ENCODE results near the gene EIF1AD. TPM values are rescaled to one million over a fixed set of nuclear protein-coding genes. Genes with fewer than 3 reads are reported as not detected.

EIF1AD gene
- total RNA-seq, 1 donor from 2014 or later = 22.2 TPM

DNA sequence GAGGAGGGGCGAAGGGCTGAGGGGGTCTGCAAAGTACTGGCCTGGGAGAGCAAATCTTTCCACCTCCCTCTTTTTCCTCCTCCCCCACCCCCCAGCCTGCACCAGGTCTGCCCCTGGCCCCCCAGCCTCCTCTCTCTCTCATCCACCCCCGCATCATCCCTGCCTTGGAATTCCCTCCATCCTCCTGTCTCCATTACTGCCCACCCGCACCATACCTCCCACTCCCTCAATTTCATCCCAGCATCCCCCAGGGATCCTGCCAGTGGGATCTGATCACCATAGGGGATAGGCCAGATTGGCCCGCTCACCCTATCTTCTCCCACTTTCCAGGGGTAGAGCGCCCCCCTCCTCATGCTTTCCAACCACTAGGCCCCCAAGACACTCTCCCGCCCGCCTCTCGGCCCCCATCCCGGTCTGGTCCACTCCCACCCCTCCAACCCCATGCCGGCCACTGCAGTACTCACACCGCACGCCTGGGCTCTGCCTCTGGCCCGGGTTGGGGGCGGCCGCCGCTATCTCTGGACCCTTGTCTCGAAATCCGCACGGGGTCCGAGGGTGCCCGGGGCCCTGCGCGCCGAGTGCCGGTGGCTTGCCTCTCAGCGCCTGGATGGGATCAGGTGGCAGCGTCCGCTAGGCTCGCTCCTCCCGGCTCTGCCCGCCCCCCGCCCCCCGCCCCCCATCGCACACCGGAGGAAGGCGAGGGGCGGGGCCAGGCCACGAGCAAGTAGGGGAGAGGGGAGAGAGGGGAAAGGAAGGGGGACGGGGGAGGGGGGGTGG lies 46.8 kb upstream of the EIF1AD start, which contains the start of gene GAL3ST3:
GAL3ST3 (minus strand) TSS at position 615 of the 777 bp plus-strand sequence. CDS start 3,746 bp downstream, outside the sequence.
- peaks cover 7% of the 10 kb centered on the region for H3K36me3 Mint-ChIP-seq
- H3F3A ChIP-seq (ENCODE audit: low read depth) = peaks cover 43% of the 10 kb centered on the region
- peaks cover 49% of the 10 kb centered on the region for H3K4me1 Mint-ChIP-seq
- H3K4me3 ChIP-seq = peak within 1 kb of the TSS; percentile 86
- peaks cover 16% of the 10 kb centered on the region for H4K20me1 ChIP-seq (ENCODE audit: low read depth)
- peak within 1 kb of the TSS; percentile 94 for H3K4me2 ChIP-seq
- H2AFZ ChIP-seq (replicated peaks) = peak within 1 kb of the TSS; percentile 81
- no peaks in the 10 kb centered on the region for H3K27me3 ChIP-seq
- no peaks in the 10 kb centered on the region for H3K27me3 Mint-ChIP-seq (ENCODE audit: insufficient read depth, low read depth)
- H3K9ac ChIP-seq = peak within 1 kb of the TSS; percentile 12
- H3K27ac ChIP-seq = no peak within 1 kb of the TSS
- peak within 1 kb of the TSS; percentile 90 for H3K4me3 Mint-ChIP-seq
- TF ChIP-seq EZH2phosphoT487 (IDR thresholded peaks at IDR 0.05) (no peak), EZH2 (IDR thresholded peaks at IDR 0.05) (no peak)
- TF ChIP-seq, protein P1, sequence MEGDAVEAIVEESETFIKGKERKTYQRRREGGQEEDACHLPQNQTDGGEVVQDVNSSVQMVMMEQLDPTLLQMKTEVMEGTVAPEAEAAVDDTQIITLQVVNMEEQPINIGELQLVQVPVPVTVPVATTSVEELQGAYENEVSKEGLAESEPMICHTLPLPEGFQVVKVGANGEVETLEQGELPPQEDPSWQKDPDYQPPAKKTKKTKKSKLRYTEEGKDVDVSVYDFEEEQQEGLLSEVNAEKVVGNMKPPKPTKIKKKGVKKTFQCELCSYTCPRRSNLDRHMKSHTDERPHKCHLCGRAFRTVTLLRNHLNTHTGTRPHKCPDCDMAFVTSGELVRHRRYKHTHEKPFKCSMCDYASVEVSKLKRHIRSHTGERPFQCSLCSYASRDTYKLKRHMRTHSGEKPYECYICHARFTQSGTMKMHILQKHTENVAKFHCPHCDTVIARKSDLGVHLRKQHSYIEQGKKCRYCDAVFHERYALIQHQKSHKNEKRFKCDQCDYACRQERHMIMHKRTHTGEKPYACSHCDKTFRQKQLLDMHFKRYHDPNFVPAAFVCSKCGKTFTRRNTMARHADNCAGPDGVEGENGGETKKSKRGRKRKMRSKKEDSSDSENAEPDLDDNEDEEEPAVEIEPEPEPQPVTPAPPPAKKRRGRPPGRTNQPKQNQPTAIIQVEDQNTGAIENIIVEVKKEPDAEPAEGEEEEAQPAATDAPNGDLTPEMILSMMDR (IDR thresholded peaks at IDR 0.05) = no peak
- H3K79me2 ChIP-seq (ENCODE audit: low read depth) = peaks cover 39% of the 10 kb centered on the region
- H3K36me3 ChIP-seq = peaks cover 4% of the 10 kb centered on the region
- H3K9me3 ChIP-seq (ENCODE audit: low read depth) = no peaks in the 10 kb centered on the region
- peaks cover 2% of the 10 kb centered on the region for H3K9me3 Mint-ChIP-seq
- H3K27ac Mint-ChIP-seq = peak within 1 kb of the TSS; percentile 50
- H3K4me1 ChIP-seq = peaks cover 31% of the 10 kb centered on the region
- peak; percentile 88 for DNase-seq (ENCODE audit: low spot score)

GRCh38 chr11:66047541-66048365 lies 45.8 kb upstream of the EIF1AD start:
- Mint-ChIP-seq H3K9me3 (peaks cover 2% of the 10 kb centered on the region), H3K36me3 (peaks cover 3% of the 10 kb centered on the region), H3K4me1 (peaks cover 43% of the 10 kb centered on the region), H3K4me3 (peak overlapping the region; percentile 90), H3K27me3 (ENCODE audit: insufficient read depth, low read depth) (no peaks in the 10 kb centered on the region), H3K27ac (no peak overlapping the region)
- H3K36me3 ChIP-seq = peaks cover 4% of the 10 kb centered on the region
- H3K9ac ChIP-seq = no peak overlapping the region
- no peaks in the 10 kb centered on the region for H3K27me3 ChIP-seq
- H3K9me3 ChIP-seq (ENCODE audit: low read depth) = no peaks in the 10 kb centered on the region
- peaks cover 24% of the 10 kb centered on the region for H3K4me1 ChIP-seq
- no peak for DNase-seq (ENCODE audit: low spot score)
- peaks cover 29% of the 10 kb centered on the region for H3K79me2 ChIP-seq (ENCODE audit: low read depth)
- TF ChIP-seq EZH2 (IDR thresholded peaks at IDR 0.05) (no peak), EZH2phosphoT487 (IDR thresholded peaks at IDR 0.05) (no peak)
- TF ChIP-seq, protein P1 (IDR thresholded peaks at IDR 0.05) = no peak
- peak overlapping the region; percentile 94 for H3K4me2 ChIP-seq
- no peak overlapping the region for H3K27ac ChIP-seq
- H3F3A ChIP-seq (ENCODE audit: low read depth) = peaks cover 43% of the 10 kb centered on the region
- no peak overlapping the region for H2AFZ ChIP-seq (replicated peaks)
- H4K20me1 ChIP-seq (ENCODE audit: low read depth) = peaks cover 8% of the 10 kb centered on the region
- H3K4me3 ChIP-seq = peak overlapping the region; percentile 86

DNA sequence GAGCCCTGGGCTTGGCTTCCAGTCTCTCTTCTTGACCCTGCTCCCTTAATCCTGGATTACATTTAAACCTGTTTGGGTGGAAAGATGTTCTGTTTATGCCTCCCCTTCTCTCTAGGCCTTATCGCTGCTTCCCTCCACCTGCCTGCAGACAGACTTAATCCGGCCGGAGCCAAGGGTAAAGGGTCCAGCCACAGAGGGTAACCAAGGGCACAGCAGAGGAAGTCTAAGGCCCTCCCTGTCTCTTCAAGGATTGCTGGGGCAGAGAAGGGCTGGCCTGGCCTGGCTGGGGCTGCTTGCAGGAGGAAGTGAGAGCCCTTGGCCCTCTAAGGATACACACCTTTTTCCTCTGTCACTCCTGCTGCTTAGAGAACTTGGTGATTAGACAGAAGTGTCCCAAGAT lies 44.9 kb upstream of the EIF1AD start:
- Histone ChIP-seq H3K36me3 (peaks cover 4% of the 10 kb centered on the region), H3K4me1 (peaks cover 24% of the 10 kb centered on the region), H3K4me2 (no peak overlapping the region), H4K20me1 (ENCODE audit: low read depth) (peaks cover 5% of the 10 kb centered on the region), H3K4me3 (no peak overlapping the region), H2AFZ (replicated peaks) (no peak overlapping the region), H3F3A (ENCODE audit: low read depth) (peaks cover 43% of the 10 kb centered on the region), H3K9me3 (ENCODE audit: low read depth) (no peaks in the 10 kb centered on the region), H3K9ac (no peak overlapping the region), H3K27me3 (no peaks in the 10 kb centered on the region), H3K27ac (no peak overlapping the region), H3K79me2 (ENCODE audit: low read depth) (peaks cover 23% of the 10 kb centered on the region)
- Mint-ChIP-seq H3K36me3 (peaks cover 2% of the 10 kb centered on the region), H3K4me3 (peak overlapping the region; percentile 63), H3K4me1 (peaks cover 38% of the 10 kb centered on the region), H3K27me3 (ENCODE audit: insufficient read depth, low read depth) (no peaks in the 10 kb centered on the region), H3K27ac (no peak overlapping the region), H3K9me3 (peaks cover 2% of the 10 kb centered on the region)
- TF ChIP-seq, protein P1 (IDR thresholded peaks at IDR 0.05) = no peak
- TF ChIP-seq EZH2phosphoT487 (IDR thresholded peaks at IDR 0.05) = no peak
- no peak for TF ChIP-seq EZH2 (IDR thresholded peaks at IDR 0.05)
- no peak for DNase-seq (ENCODE audit: low spot score)
